B cell (primary cell): ENCODE measurements around the gene FANCI. TPM values are rescaled to one million over a fixed set of nuclear protein-coding genes. Genes with fewer than 3 reads are reported as not detected.

Experiments
- ATAC-seq: fragments of 200-7000 bp; cut with Tn5 transposase; one replicate; pipeline ENCODE4 v1.10.0; 2021; ENCODE audit warnings: low read depth, mild to moderate bottlenecking, moderate number of reproducible peaks, moderate library complexity
- CTCF ChIA-PET: fragments of 350-600 bp; sonication (Branson Sonifier 250); formaldehyde crosslinking; loops from one replicate; lab custom pipeline; 2021; ENCODE audit warnings: antibody characterized with exemption, inconsistent platforms; lab: Charles Lee
- POLR2A ChIA-PET: fragments of 350-600 bp; sonication (Branson Sonifier 250); formaldehyde crosslinking; loops from one replicate; lab custom pipeline; 2021; ENCODE audit warnings: antibody characterized with exemption; lab: Charles Lee
- DNase-seq: peaks from one replicate; pipeline ENCODE4 v3.0.0; 2013
- H2AFZ ChIP-seq: 2 replicates; pipeline ENCODE4 v1.6.1; 2012; ENCODE audit warnings: mild to moderate bottlenecking, low read depth, low read length; ENCODE audit not compliant: insufficient read depth, poor library complexity, severe bottlenecking
- H3K27ac ChIP-seq, 2 donors: 1 replicate in 1 of 2; 2 replicates in 1 of 2; pipeline ENCODE4 v1.5.1; 2012 to 2013; ENCODE audit warnings: low read length in 2 of 2, mild to moderate bottlenecking in 2 of 2, moderate library complexity in 1 of 2
- H3K27me3 ChIP-seq, 4 experiments: fragments of 200-600 bp in 1 of 4; sonication (generic) in 1 of 4; replicated peaks in 1 of 4; 1 replicate in 2 of 4; 2 replicates in 2 of 4; pipeline versions ENCODE4 v1.6.1 to v1.7.0; 2013 to 2016; ENCODE audit warnings: low read length in 3 of 4, mild to moderate bottlenecking in 2 of 4, mixed read lengths in 1 of 4, moderate library complexity in 1 of 4; ENCODE audit not compliant: insufficient read depth in 4 of 4, control insufficient read depth in 3 of 4; ENCODE audit errors: control extremely low read depth in 1 of 4
- H3K36me3 ChIP-seq, 2 experiments: replicated peaks in 1 of 2; 1 replicate in 1 of 2; 2 replicates in 1 of 2; pipeline versions ENCODE4 v1.6.1 to v1.7.1; 2013; ENCODE audit warnings: low read length in 1 of 2; ENCODE audit not compliant: insufficient read depth in 2 of 2, control insufficient read depth in 1 of 2; ENCODE audit errors: control extremely low read depth in 1 of 2, extremely low read depth in 1 of 2
- H3K4me1 ChIP-seq, 2 donors: fragments of 200-600 bp in 1 of 2; sonication (generic) in 1 of 2; 1 replicate in 1 of 2; 2 replicates in 1 of 2; pipeline versions ENCODE4 v1.5.1 to v1.6.1; 2013 to 2017; ENCODE audit warnings: low read length in 2 of 2; ENCODE audit not compliant: control insufficient read depth in 2 of 2, insufficient read depth in 2 of 2
- H3K4me2 ChIP-seq: replicated peaks from 2 replicates; pipeline ENCODE3; 2012; ENCODE audit warnings: mild to moderate bottlenecking, low read depth, low read length; ENCODE audit not compliant: poor library complexity, severe bottlenecking
- H3K4me3 ChIP-seq, 5 experiments: fragments of 200-600 bp in 1 of 5; sonication (generic) in 1 of 5; 1 replicate in 3 of 5; 2 replicates in 2 of 5; pipeline versions ENCODE4 v1.5.1 to v1.7.0; 2011 to 2016; ENCODE audit warnings: low read length in 4 of 5, mild to moderate bottlenecking in 4 of 5, low read depth in 2 of 5, control low read depth in 1 of 5, moderate library complexity in 1 of 5; ENCODE audit not compliant: insufficient read depth in 1 of 5; ENCODE audit errors: control extremely low read depth in 1 of 5, extremely low read depth in 1 of 5
- H3K79me2 ChIP-seq: fragments of 200-600 bp; sonication (generic); one replicate; pipeline ENCODE4 v1.6.0; 2016; ENCODE audit warnings: low read length; ENCODE audit not compliant: control insufficient read depth, insufficient read depth
- H3K9ac ChIP-seq: fragments of 200-600 bp; sonication (generic); 2 replicates; pipeline ENCODE4 v1.6.1; 2017; ENCODE audit warnings: mild to moderate bottlenecking, low read length, moderate library complexity
- H3K9me3 ChIP-seq, 3 donors: one replicate each; pipeline versions ENCODE4 v1.6.1 to v1.7.1; 2013; ENCODE audit warnings: low read length in 2 of 3; ENCODE audit not compliant: control insufficient read depth in 2 of 3, insufficient read depth in 1 of 3; ENCODE audit errors: control extremely low read depth in 1 of 3
- H4K20me1 ChIP-seq: 2 replicates; pipeline ENCODE4 v1.6.0; 2012; ENCODE audit warnings: mild to moderate bottlenecking, low read length; ENCODE audit not compliant: insufficient read depth, control insufficient read depth, poor library complexity, severe bottlenecking
- H3K27ac Mint-ChIP-seq: one replicate; pipeline ENCODE4 v1.8.0; 2021; ENCODE audit warnings: mixed read lengths
- H3K27me3 Mint-ChIP-seq: one replicate; pipeline ENCODE4 v1.8.0; 2021; ENCODE audit warnings: mixed read lengths
- H3K4me1 Mint-ChIP-seq: one replicate; pipeline ENCODE4 v1.8.0; 2021; ENCODE audit warnings: mixed read lengths
- H3K4me3 Mint-ChIP-seq: one replicate; pipeline ENCODE4 v1.8.0; 2021; ENCODE audit warnings: mixed read lengths
- H3K9me3 Mint-ChIP-seq: one replicate; pipeline ENCODE4 v1.8.0; 2022; ENCODE audit warnings: mixed read lengths; ENCODE audit not compliant: insufficient read depth
- EZH2 ChIP-seq: IDR thresholded peaks from 2 replicates; pipeline ENCODE4 v1.6.1; 2012; ENCODE audit warnings: borderline replicate concordance, low read depth, mild to moderate bottlenecking, moderate library complexity, low read length; ENCODE audit not compliant: insufficient read depth, poor library complexity, severe bottlenecking
- WGBS: methylation state at CpG from one replicate; pipeline ENCODE4 v1.1.5; 2013; ENCODE audit warnings: missing lambda C conversion rate; ENCODE audit not compliant: insufficient coverage; 5-methylcytosine and 5-hydroxymethylcytosine counted together
- intact Hi-C: fragments of 100-400 bp; cut with micrococcal nuclease; formaldehyde crosslinking; loops from one replicate; pipeline ENCODE4 v1.10.0; 2022
- polyA plus RNA-seq: library from polyadenylated mRNA; depleted of rRNA; stranded (reverse); fragments of >200 nt; gene quantifications from 2 replicates; pipeline ENCODE4 v1.2.3, GENCODE V29; 2012
- total RNA-seq, 2 donors: library from RNA; stranded (reverse); fragments of 120-200 nt in 1 of 2; gene quantifications; 1 replicate in 1 of 2; 2 replicates in 1 of 2; pipeline versions ENCODE4 v1.2.3 to v1.2.4, GENCODE V29; 2013 to 2022
- TF ChIP-seq, protein P1 (sequence below): fragments of 200-600 bp; IDR thresholded peaks from one replicate; pipeline ENCODE4 v1.8.0; 2022; ENCODE audit warnings: antibody characterized with exemption, mild to moderate bottlenecking

The FANCI gene
- total and polyA plus RNA-seq, 2 donors (not counting 1 experiment from before 2014, with no cell fraction given) = 2.7 to 14.2 TPM

DNA sequence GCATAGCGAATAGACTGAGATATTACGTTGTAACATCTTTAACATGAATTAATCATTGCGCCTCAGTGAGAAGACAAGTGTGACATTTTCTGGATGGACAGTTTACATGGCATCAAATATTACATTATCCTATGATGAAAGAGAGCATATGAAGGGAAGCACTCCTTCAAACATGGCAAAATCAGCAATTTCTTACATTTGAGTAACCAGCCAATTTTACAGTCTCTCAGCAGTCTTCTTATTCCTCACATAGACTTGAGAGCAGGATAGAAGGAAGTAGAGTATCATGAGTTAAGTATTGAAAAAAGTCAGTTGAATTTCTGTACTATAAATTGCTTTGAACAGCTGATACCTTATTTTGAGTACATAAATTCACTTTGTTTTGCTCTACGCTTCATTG, 38.9 kb downstream of the FANCI start:
- no peaks in the 10 kb centered on the region for H4K20me1 ChIP-seq
- no peak overlapping the region for H3K4me2 ChIP-seq
- H3K27me3 Mint-ChIP-seq = no peaks in the 10 kb centered on the region
- no peaks in the 10 kb centered on the region for H3K4me1 ChIP-seq
- no peak overlapping the region for H2AFZ ChIP-seq
- intact Hi-C loops = no loop called here
- H3K9me3 Mint-ChIP-seq = no peaks in the 10 kb centered on the region
- no peak overlapping the region for H3K4me3 ChIP-seq
- H3K36me3 ChIP-seq = peaks cover 0 to 5% of the 10 kb centered on the region in 2 experiments
- no peaks in the 10 kb centered on the region for H3K79me2 ChIP-seq
- no peak overlapping the region for H3K4me3 Mint-ChIP-seq
- DNase-seq = no peak
- H3K4me1 Mint-ChIP-seq = no peaks in the 10 kb centered on the region
- H3K9me3 ChIP-seq = no peaks in the 10 kb centered on the region
- no peak overlapping the region for H3K9ac ChIP-seq
- ChIA-PET POLR2A (no interaction called here), CTCF (no interaction called here)
- WGBS = no CpG with 5 or more reads among the region's 4 CpGs
- H3K27me3 ChIP-seq = no peaks in the 10 kb centered on the region
- no peak for ATAC-seq
- no peak overlapping the region for H3K27ac Mint-ChIP-seq
- no peak for TF ChIP-seq EZH2
- TF ChIP-seq, protein P1, sequence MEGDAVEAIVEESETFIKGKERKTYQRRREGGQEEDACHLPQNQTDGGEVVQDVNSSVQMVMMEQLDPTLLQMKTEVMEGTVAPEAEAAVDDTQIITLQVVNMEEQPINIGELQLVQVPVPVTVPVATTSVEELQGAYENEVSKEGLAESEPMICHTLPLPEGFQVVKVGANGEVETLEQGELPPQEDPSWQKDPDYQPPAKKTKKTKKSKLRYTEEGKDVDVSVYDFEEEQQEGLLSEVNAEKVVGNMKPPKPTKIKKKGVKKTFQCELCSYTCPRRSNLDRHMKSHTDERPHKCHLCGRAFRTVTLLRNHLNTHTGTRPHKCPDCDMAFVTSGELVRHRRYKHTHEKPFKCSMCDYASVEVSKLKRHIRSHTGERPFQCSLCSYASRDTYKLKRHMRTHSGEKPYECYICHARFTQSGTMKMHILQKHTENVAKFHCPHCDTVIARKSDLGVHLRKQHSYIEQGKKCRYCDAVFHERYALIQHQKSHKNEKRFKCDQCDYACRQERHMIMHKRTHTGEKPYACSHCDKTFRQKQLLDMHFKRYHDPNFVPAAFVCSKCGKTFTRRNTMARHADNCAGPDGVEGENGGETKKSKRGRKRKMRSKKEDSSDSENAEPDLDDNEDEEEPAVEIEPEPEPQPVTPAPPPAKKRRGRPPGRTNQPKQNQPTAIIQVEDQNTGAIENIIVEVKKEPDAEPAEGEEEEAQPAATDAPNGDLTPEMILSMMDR = no peak
- no peak overlapping the region for H3K27ac ChIP-seq

DNA sequence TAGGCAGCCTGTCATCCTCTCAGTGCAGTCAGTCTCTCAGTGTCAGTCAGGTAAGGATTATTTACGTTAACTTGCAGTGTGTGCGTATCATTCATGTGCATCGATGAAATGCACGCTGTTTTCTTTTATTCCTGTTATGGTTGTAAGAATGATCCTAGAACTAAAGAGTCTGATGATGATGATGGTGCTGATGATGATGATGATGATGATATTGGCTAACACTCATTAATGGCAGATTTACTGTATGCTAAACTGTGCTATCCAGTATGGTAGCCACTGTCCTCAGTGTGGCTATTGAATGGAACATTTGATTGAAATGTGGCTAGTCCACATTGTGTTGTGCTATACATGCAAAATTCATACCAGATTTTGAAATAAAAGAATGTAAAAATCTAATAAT, 39.4 kb downstream of the FANCI start:
- Mint-ChIP-seq H3K27ac (no peak overlapping the region), H3K9me3 (no peaks in the 10 kb centered on the region), H3K27me3 (no peaks in the 10 kb centered on the region), H3K4me1 (no peaks in the 10 kb centered on the region), H3K4me3 (no peak overlapping the region)
- ChIA-PET CTCF (no interaction called here), POLR2A (no interaction called here)
- Histone ChIP-seq H2AFZ (no peak overlapping the region), H3K4me1 (no peaks in the 10 kb centered on the region), H3K9ac (no peak overlapping the region), H3K27me3 (no peaks in the 10 kb centered on the region), H3K79me2 (no peaks in the 10 kb centered on the region), H3K36me3 (peaks cover 0 to 5% of the 10 kb centered on the region in 2 experiments), H3K4me2 (no peak overlapping the region), H3K27ac (no peak overlapping the region), H3K4me3 (no peak overlapping the region), H4K20me1 (no peaks in the 10 kb centered on the region), H3K9me3 (no peaks in the 10 kb centered on the region)
- intact Hi-C loops = no loop called here
- 96% methylated on average over 4 of the region's 4 CpGs for WGBS
- TF ChIP-seq, protein P1 = no peak
- TF ChIP-seq EZH2 = no peak
- ATAC-seq (no peak), DNase-seq (no peak)
